GM23248 (cell line): ENCODE results near the gene ATG7. TPM values are rescaled to one million over a fixed set of nuclear protein-coding genes. Genes with fewer than 3 reads are reported as not detected.

ENCODE experiments used
- DNase-seq: peaks from one replicate; pipeline ENCODE4 v3.0.0-alpha.2; 2015
- H2AFZ ChIP-seq: fragments of 200-600 bp; sonication (generic); 2 replicates; pipeline ENCODE4 v1.6.1; 2016; ENCODE audit warnings: antibody characterized with exemption
- H3F3A ChIP-seq: fragments of 200-600 bp; sonication (generic); 2 replicates; pipeline ENCODE4 v1.6.1; 2016; ENCODE audit warnings: mild to moderate bottlenecking, antibody characterized with exemption, mixed run types; ENCODE audit not compliant: insufficient read depth
- H3K27ac ChIP-seq: fragments of 200-600 bp; sonication (generic); 2 replicates; pipeline ENCODE4 v1.5.1; 2016; ENCODE audit warnings: mild to moderate bottlenecking
- H3K27me3 ChIP-seq: fragments of 200-600 bp; sonication (generic); replicated peaks from 2 replicates; pipeline ENCODE4 v1.6.1; 2016; ENCODE audit warnings: mild to moderate bottlenecking; ENCODE audit not compliant: insufficient read depth
- H3K36me3 ChIP-seq: fragments of 200-600 bp; sonication (generic); 2 replicates; pipeline ENCODE4 v1.6.1; 2016; ENCODE audit warnings: low read depth, mild to moderate bottlenecking
- H3K4me1 ChIP-seq: fragments of 200-600 bp; sonication (generic); 2 replicates; pipeline ENCODE4 v1.6.1; 2016; ENCODE audit warnings: mild to moderate bottlenecking; ENCODE audit not compliant: insufficient read depth
- H3K4me2 ChIP-seq: fragments of 200-600 bp; sonication (generic); one replicate; pipeline ENCODE4 v1.6.1; 2016; ENCODE audit warnings: mild to moderate bottlenecking; ENCODE audit not compliant: unreplicated experiment
- H3K4me3 ChIP-seq: fragments of 200-600 bp; sonication (generic); 2 replicates; pipeline ENCODE4 v1.5.1; 2016; ENCODE audit warnings: mild to moderate bottlenecking
- H3K79me2 ChIP-seq: fragments of 200-600 bp; sonication (generic); 2 replicates; pipeline ENCODE4 v1.6.1; 2016; ENCODE audit warnings: mild to moderate bottlenecking; ENCODE audit not compliant: insufficient read depth
- H3K9ac ChIP-seq: fragments of 200-600 bp; sonication (generic); 2 replicates; pipeline ENCODE4 v1.6.1; 2016; ENCODE audit warnings: mild to moderate bottlenecking
- H3K9me2 ChIP-seq: fragments of 200-600 bp; sonication (generic); 2 replicates; pipeline ENCODE4 v1.6.1; 2016; ENCODE audit warnings: mixed run types, mild to moderate bottlenecking, moderate library complexity; ENCODE audit not compliant: insufficient read depth
- H3K9me3 ChIP-seq: fragments of 200-600 bp; sonication (generic); one replicate; pipeline ENCODE4 v1.6.1; 2017; ENCODE audit warnings: low read depth
- H4K20me1 ChIP-seq: fragments of 200-600 bp; sonication (generic); 2 replicates; pipeline ENCODE4 v1.6.0; 2016; ENCODE audit not compliant: insufficient read depth
- EZH2 ChIP-seq: fragments of 200-600 bp; sonication (generic); IDR thresholded peaks from 2 replicates; pipeline ENCODE4 v1.6.1; 2018; ENCODE audit warnings: antibody characterized with exemption, mild to moderate bottlenecking; ENCODE audit not compliant: insufficient read depth, poor library complexity, severe bottlenecking
- EZH2phosphoT487 ChIP-seq: fragments of 200-600 bp; sonication (generic); IDR thresholded peaks from 2 replicates; pipeline ENCODE4 v1.6.1; 2018; ENCODE audit warnings: antibody characterized with exemption, moderate library complexity, mild to moderate bottlenecking, low read depth; ENCODE audit not compliant: insufficient read depth
- WGBS, 2 experiments: methylation state at CpG; one replicate each; pipeline ENCODE4 v1.1.6; 2015 to 2017; ENCODE audit warnings: low lambda C conversion rate in 2 of 2, low coverage in 1 of 2; ENCODE audit errors: missing lambda C conversion rate in 2 of 2; 5-methylcytosine and 5-hydroxymethylcytosine counted together
- in situ Hi-C: fragments of 300-500 bp; cut with MboI; formaldehyde crosslinking; loops from 2 replicates; pipeline ENCODE4 v1.15.0; 2020
- polyA plus RNA-seq: library from polyadenylated mRNA; unstranded; fragments of >200 nt; fragmentation: Nextera tagmentation; extraction: Ambion mirVana; gene quantifications from 2 replicates; pipeline ENCODE4 v1.2.1, GENCODE V29; 2016
- total RNA-seq: library from RNA; depleted of rRNA; stranded (reverse); fragments of >200 nt; shearing (Covaris generic); gene quantifications from 2 replicates; pipeline ENCODE4 v1.2.3, GENCODE V29; 2014

ATG7 gene
- total and polyA plus RNA-seq, 2 experiments from 2014 or later, result 40.5 to 67.5 TPM

DNA sequence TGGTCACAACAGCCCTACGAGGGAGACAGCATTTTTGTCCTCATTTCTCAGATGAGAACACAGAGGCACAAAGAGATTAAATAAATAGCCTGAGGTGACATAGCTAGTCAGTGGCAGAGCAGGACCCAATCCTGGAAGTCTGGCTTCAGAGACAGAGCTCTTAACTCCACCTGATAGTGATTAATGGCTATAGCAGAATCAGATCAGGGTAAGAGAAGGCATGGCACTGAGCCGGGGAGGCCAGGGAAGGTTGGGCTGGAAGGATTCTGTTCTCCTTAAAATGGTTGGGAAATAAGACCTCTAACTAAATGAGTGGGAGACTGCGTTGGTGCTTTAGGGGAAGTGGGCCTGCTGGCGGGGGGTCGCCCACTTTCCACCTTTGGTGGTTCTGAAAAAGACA, 267.0 kb downstream of the ATG7 start:
- Histone ChIP-seq H3K36me3 (no peaks in the 10 kb centered on the region), H3K9me3 (no peaks in the 10 kb centered on the region), H4K20me1 (no peaks in the 10 kb centered on the region), H3K79me2 (no peaks in the 10 kb centered on the region), H3K4me3 (no peak overlapping the region), H3K4me1 (peaks cover 2% of the 10 kb centered on the region), H3F3A (no peaks in the 10 kb centered on the region), H3K9me2 (no peaks in the 10 kb centered on the region), H3K27ac (no peak overlapping the region), H2AFZ (no peak overlapping the region), H3K9ac (no peak overlapping the region), H3K27me3 (no peaks in the 10 kb centered on the region), H3K4me2 (no peak overlapping the region)
- 92 to 93% methylated on average over 5 of the region's 5 CpGs for WGBS, 2 experiments
- in situ Hi-C loops, result no loop called here
- TF ChIP-seq EZH2phosphoT487 (no peak), EZH2 (no peak)
- DNase-seq, result no peak

DNA sequence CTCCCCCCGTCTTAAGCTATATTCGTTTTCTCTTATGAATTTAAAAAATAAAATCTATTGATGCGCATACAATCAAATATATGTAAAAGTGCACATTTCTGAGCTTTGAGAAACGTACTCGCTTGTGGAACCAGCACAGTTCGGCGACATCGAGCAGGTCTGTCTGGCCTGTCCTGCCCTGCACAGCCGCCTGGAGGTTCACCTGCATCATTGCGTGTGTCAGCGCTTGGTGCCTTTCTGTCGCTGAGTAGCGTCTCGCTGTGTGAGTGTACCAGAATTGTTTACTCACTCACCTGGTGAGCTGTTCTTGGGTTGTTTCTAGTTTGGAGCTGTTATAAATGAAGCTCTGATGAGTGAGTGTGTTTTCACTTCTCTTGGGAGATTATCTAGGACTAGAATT, 267.5 kb downstream of the ATG7 start:
- Histone ChIP-seq H3K4me2 (no peak overlapping the region), H3K9me2 (no peaks in the 10 kb centered on the region), H3K79me2 (no peaks in the 10 kb centered on the region), H3K9me3 (no peaks in the 10 kb centered on the region), H2AFZ (no peak overlapping the region), H3K27me3 (no peaks in the 10 kb centered on the region), H3K36me3 (no peaks in the 10 kb centered on the region), H3K9ac (no peak overlapping the region), H3K4me3 (no peak overlapping the region), H4K20me1 (no peaks in the 10 kb centered on the region), H3K27ac (no peak overlapping the region), H3K4me1 (peaks cover 6% of the 10 kb centered on the region), H3F3A (no peaks in the 10 kb centered on the region)
- DNase-seq, result no peak
- TF ChIP-seq EZH2phosphoT487, result no peak
- TF ChIP-seq EZH2, result no peak
- in situ Hi-C loops, result no loop called here
- 92 to 95% methylated on average over 14 of the region's 14 CpGs for WGBS, 2 experiments

DNA sequence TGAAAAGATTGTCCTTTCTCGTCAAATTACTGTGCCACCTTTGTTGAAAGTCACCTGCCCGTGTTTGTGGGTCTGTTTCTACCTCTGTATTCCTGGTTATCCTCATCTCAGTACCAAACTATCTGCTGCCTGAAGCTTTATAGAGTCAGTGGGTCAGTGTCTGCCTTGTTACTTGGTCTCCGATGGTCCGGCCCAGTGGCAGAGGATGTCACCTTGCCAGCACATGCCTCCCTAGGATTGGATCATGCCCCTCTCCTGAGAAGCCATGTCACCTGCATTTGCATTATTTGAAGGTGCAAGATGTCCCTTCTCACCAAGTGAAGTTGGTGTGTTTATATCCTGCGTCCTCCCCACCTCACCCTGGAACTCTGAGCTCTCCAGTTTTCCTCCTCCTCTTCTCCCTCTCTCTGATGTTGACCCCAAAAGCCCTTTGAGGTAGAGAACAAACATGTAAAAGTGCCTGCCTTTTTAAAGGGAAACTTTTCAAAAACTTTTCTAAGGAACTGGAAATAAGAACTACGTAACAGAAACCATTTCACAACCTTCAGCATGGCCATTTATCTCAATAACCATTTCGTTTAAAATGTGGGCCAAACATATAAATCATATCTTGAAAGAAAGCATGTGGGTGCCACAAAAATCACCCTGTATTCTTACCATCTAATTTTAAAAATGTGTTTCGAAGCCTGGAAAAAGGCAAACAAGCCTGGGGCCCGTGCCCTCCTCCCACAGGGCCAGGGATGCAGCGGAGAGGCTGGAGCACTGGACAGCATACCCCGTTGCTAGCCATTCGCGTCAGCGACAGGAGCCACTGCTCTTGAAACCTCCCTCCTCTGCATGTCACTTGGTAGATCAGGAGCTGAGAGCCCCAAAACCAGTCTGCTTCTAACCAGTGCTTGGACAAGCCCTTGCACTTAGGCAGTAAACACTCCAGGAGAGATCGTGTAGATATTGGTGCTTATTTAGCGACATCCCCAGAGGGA, 269.4 kb downstream of the ATG7 start:
- Histone ChIP-seq H2AFZ (no peak overlapping the region), H3K9ac (no peak overlapping the region), H3K4me3 (no peak overlapping the region), H3K79me2 (no peaks in the 10 kb centered on the region), H3K36me3 (no peaks in the 10 kb centered on the region), H3K4me2 (no peak overlapping the region), H3K27ac (no peak overlapping the region), H3K9me2 (no peaks in the 10 kb centered on the region), H3K27me3 (no peaks in the 10 kb centered on the region), H4K20me1 (no peaks in the 10 kb centered on the region), H3K4me1 (peaks cover 17% of the 10 kb centered on the region), H3K9me3 (no peaks in the 10 kb centered on the region), H3F3A (no peaks in the 10 kb centered on the region)
- no peak for DNase-seq
- TF ChIP-seq EZH2 (no peak), EZH2phosphoT487 (no peak)
- WGBS, 2 experiments, result 93% methylated on average over 16 of the region's 16 CpGs
- in situ Hi-C loops, result no loop called here

DNA sequence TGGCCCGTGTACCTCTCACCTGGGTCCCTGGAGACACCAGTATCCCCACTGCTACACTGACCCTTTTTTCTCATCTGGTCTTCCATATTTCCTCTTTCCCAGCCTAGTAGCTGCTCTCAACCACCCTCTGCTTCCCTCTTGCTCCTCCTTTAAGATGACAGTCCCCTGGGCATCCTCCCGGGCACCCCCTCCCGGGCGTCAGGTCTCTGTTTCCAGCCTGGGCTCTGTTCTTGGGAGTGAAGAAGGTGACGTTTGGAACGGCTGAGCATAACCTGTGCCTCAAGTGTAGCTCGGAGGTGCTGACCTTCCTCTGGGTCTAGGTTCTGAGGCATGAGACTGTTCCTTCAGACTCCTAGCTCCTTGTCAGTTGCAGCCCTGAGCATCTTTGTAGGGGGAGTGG, 270.4 kb downstream of the ATG7 start:
- Histone ChIP-seq H4K20me1 (no peaks in the 10 kb centered on the region), H2AFZ (no peak overlapping the region), H3K79me2 (no peaks in the 10 kb centered on the region), H3K9me3 (no peaks in the 10 kb centered on the region), H3K4me1 (peaks cover 17% of the 10 kb centered on the region), H3K4me2 (no peak overlapping the region), H3K36me3 (no peaks in the 10 kb centered on the region), H3K27ac (no peak overlapping the region), H3K9ac (no peak overlapping the region), H3F3A (no peaks in the 10 kb centered on the region), H3K27me3 (no peaks in the 10 kb centered on the region), H3K4me3 (no peak overlapping the region), H3K9me2 (no peaks in the 10 kb centered on the region)
- no peak for DNase-seq
- in situ Hi-C loops, result no loop called here
- TF ChIP-seq EZH2, result no peak
- TF ChIP-seq EZH2phosphoT487, result no peak
- 85 to 95% methylated on average over 7 of the region's 7 CpGs for WGBS, 2 experiments
